GM12891 (cell line): Measurements from ENCODE around the gene ANKS1B.

Experiments used
- PAX5 ChIP-seq: IDR thresholded peaks from 2 replicates; pipeline ENCODE4 v1.6.1; 2011; ENCODE audit warnings: low read length, moderate library complexity, mild to moderate bottlenecking; ENCODE audit not compliant: insufficient read depth, severe bottlenecking
- POLR2A ChIP-seq: IDR thresholded peaks from 2 replicates; pipeline ENCODE4 v1.6.1; 2011; ENCODE audit warnings: low read depth, low read length, control low read depth
- POLR2AphosphoS5 ChIP-seq: IDR thresholded peaks from 2 replicates; pipeline ENCODE4 v1.6.1; 2011; ENCODE audit warnings: low read depth, low read length, control low read depth
- POU2F2 ChIP-seq: IDR thresholded peaks from 2 replicates; pipeline ENCODE4 v1.6.1; 2011; ENCODE audit warnings: low read depth, mild to moderate bottlenecking, control low read depth, low read length, moderate library complexity
- SPI1 ChIP-seq: IDR thresholded peaks from 2 replicates; pipeline ENCODE4 v1.6.1; 2011; ENCODE audit warnings: low read depth, low read length, control low read depth
- TAF1 ChIP-seq: IDR thresholded peaks from 2 replicates; pipeline ENCODE4 v1.6.1; 2011; ENCODE audit warnings: low read depth, low read length, control low read depth

- TF ChIP-seq POLR2AphosphoS5 (no peak), SPI1 (no peak), POLR2A (no peak), TAF1 (no peak), PAX5 (no peak), POU2F2 (no peak)
Measured at GRCh38 chr12:99450036-99450630, 534.6 kb downstream of the ANKS1B start.
